Measurements from ENCODE around the gene SNED1.
A peak's percentile ranks its signal among the peaks of the same experiment; 100 is the strongest.

SNED1 gene

GRCh38 chr2:241006412-241006811, 8.0 kb downstream of the SNED1 start:
- DNase-seq (ENCODE audit: low spot score): no peak

GRCh38 chr2:241007111-241007510, 8.7 kb downstream of the SNED1 start:
- DNase-seq (ENCODE audit: low spot score): no peak

- DNase-seq (ENCODE audit: low spot score): no peak
Observed at GRCh38 chr2:241007880-241008710, 9.7 kb downstream of the SNED1 start.

- DNase-seq (ENCODE audit: low spot score): no peak
Observed at GRCh38 chr2:241008711-241009121, 10.3 kb downstream of the SNED1 start.

- no peak for DNase-seq (ENCODE audit: low spot score)
Observed at GRCh38 chr2:241009191-241009590, 10.8 kb downstream of the SNED1 start.

- peak; percentile 63 for DNase-seq (ENCODE audit: low spot score)
Observed at GRCh38 chr2:241009601-241010530, 11.4 kb downstream of the SNED1 start.

- DNase-seq (ENCODE audit: low spot score): no peak
Observed at GRCh38 chr2:241010531-241011295, 12.3 kb downstream of the SNED1 start.

GRCh38 chr2:241011296-241011600, 12.8 kb downstream of the SNED1 start:
- no peak for DNase-seq (ENCODE audit: low spot score)

GRCh38 chr2:241011751-241012510, 13.5 kb downstream of the SNED1 start:
- no peak for DNase-seq (ENCODE audit: low spot score)

- DNase-seq (ENCODE audit: low spot score): no peak
Observed at GRCh38 chr2:241014224-241014623, 15.8 kb downstream of the SNED1 start.

- DNase-seq (ENCODE audit: low spot score): no peak
Observed at GRCh38 chr2:241014764-241015163, 16.3 kb downstream of the SNED1 start.

GRCh38 chr2:241015439-241015838, 17.0 kb downstream of the SNED1 start:
- DNase-seq (ENCODE audit: low spot score): no peak

- no peak for DNase-seq (ENCODE audit: low spot score)
Observed at GRCh38 chr2:241017228-241017940, 19.0 kb downstream of the SNED1 start.

GRCh38 chr2:241018051-241018891, 19.9 kb downstream of the SNED1 start:
- DNase-seq (ENCODE audit: low spot score): no peak

GRCh38 chr2:241019441-241020139, 21.2 kb downstream of the SNED1 start:
- DNase-seq (ENCODE audit: low spot score): no peak

GRCh38 chr2:241020201-241020600, 21.8 kb downstream of the SNED1 start:
- DNase-seq (ENCODE audit: low spot score): no peak

- DNase-seq (ENCODE audit: low spot score): no peak
Observed at GRCh38 chr2:241020629-241021190, 22.3 kb downstream of the SNED1 start.

GRCh38 chr2:241025639-241026038, 27.2 kb downstream of the SNED1 start:
- no peak for DNase-seq (ENCODE audit: low spot score)

Data from hepatic stellate cell (primary cell).